H54 (cell line): ENCODE measurements around the gene KCNK1.

Source experiments
- DNase-seq: peaks from one replicate; pipeline ENCODE4 v3.0.0; 2011; ENCODE audit warnings: low spot score, mixed read lengths; ENCODE audit not compliant: insufficient read length
- FAIRE-seq: peaks from 3 replicates; lab custom pipeline; 2011; peaks lifted over from hg19 to GRCh38; lab: Jason Lieb, UNC
- POLR2A ChIP-seq: IDR thresholded peaks from 2 replicates; pipeline ENCODE4 v1.6.1; 2011; ENCODE audit warnings: low read depth, mild to moderate bottlenecking, low read length

KCNK1 gene

DNA sequence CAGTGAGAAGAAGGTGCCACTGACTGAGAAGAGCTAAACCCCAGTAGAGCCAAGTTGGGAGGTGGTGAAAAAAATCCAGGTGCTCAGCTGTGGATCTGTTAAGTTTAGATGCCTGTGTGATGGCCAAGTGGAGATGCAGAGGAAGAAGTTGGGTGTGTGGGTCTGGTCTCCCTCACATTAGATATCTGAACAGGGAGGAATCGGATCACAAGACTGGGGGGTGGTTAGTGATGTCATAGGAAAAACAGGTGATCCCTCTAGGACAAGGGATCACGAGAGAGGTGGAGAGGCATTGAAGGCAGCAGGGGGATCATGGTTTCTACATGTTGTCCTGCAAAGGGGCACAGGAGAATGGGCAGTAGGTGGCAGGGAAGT is 22.6 kb downstream of the KCNK1 start:
- DNase-seq: no peak
- no peak for TF ChIP-seq POLR2A
- no peak for FAIRE-seq

GRCh38 chr1:233638513-233638912 is 24.6 kb downstream of the KCNK1 start:
- TF ChIP-seq POLR2A: no peak
- DNase-seq: no peak

DNA sequence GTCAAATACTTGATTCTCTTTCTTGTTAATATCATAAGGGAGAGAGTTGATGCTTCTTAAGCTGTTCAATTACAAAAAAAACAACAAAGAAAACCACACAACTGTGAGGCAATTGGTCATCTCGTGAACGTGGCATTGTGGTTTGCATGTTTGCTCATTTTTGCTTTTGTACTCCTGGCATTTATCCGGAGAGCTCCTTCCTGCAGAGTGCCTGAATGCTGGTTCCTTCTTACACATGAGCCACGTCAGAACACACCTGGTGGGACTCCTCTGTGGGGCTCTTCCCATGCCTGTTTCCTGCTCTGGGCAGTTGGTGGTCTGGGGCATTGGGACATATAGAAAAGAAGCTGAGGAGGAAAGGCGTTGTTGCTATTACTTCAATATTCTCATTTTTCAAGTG is 25.7 kb downstream of the KCNK1 start:
- no peak for DNase-seq
- no peak for FAIRE-seq
- no peak for TF ChIP-seq POLR2A

More at GRCh38 chr1:233638513-233638912, 24.6 kb downstream of the KCNK1 start:
- no peak for FAIRE-seq

DNA sequence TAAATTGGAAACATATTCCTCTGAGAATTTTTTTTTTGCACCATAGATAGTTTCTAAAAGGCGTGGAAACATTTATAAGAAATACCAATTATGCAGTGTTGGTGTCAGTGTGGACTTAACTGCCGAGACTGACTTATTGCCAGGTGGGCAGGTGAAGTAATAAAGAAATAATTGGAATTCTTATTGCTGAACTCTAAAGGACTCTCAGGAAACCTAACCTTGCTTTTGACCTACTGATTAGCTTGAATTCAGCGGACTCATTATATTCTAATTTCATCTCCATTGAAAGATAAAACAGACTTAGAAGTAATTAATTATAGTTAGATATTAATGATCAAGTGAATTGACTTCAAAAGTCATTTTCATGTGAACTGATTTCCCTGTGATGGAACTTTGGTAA is 26.3 kb downstream of the KCNK1 start:
- DNase-seq: no peak
- no peak for TF ChIP-seq POLR2A
- no peak for FAIRE-seq

DNA sequence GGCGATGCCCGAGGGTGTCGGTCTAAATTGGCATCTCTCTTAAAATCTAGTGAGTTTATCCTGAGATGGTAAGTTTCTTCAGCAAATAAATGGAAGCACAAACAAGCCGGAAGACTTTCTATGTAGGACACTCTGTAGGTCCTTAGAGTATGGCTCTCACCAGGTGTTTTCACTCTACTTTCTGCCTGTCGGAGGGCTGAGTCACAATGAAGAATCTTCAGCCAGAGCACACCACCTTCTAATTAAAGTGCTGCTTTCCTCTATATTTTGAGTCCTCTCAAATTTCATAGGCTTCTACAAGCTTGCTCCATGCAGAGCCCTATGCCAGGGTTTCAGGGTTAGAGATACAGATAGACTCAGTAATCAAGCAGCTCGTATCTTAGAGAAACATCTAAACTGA is 27.1 kb downstream of the KCNK1 start:
- DNase-seq (no peak), FAIRE-seq (no peak)
- TF ChIP-seq POLR2A: no peak

- FAIRE-seq (no peak), DNase-seq (no peak)
- no peak for TF ChIP-seq POLR2A
These were observed 33.2 kb downstream of the KCNK1 start for GRCh38 chr1:233647073-233647472.

- no peak for TF ChIP-seq POLR2A
- DNase-seq (no peak), FAIRE-seq (no peak)
These were observed 33.7 kb downstream of the KCNK1 start for GRCh38 chr1:233647636-233648035.

- TF ChIP-seq POLR2A: no peak
- DNase-seq (no peak), FAIRE-seq (no peak)
These were observed 37.2 kb downstream of the KCNK1 start for GRCh38 chr1:233651061-233651460.

- DNase-seq: no peak
- no peak for TF ChIP-seq POLR2A
- no peak for FAIRE-seq
These were observed 37.8 kb downstream of the KCNK1 start for GRCh38 chr1:233651563-233652233.

- DNase-seq: no peak
- no peak for FAIRE-seq
- no peak for TF ChIP-seq POLR2A
These were observed 38.6 kb downstream of the KCNK1 start for GRCh38 chr1:233652526-233652925.

DNA sequence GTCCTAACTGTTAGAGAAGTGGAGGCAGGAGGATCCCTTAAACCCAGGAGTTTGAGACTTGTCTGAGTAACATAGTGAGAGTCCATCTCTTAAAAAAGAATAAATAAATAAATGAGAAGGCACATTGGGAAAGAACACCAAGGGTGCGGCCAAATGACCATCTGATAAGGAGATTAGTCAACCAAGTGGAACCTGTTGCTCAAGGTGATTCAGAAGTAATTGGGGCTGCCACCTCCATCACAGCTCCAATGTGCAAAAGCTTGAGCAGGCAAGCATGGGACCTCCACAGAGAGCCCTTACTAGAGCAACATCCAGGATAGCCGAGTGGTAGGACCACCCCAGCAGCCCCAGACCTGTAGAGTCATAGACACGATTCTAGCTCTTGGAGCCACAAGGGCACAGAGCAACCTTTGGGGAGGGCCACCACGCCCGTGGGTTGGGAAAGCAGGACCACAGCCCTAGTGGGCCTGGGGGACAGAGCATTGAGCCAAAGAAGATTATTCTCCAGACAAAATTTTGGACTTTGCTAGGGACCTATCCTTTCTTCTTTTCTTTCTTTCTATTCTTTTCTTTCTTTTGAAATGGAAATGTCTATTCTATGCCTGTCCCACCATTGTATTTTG is 40.9 kb downstream of the KCNK1 start:
- FAIRE-seq: no peak
- no peak for DNase-seq
- TF ChIP-seq POLR2A: no peak

DNA sequence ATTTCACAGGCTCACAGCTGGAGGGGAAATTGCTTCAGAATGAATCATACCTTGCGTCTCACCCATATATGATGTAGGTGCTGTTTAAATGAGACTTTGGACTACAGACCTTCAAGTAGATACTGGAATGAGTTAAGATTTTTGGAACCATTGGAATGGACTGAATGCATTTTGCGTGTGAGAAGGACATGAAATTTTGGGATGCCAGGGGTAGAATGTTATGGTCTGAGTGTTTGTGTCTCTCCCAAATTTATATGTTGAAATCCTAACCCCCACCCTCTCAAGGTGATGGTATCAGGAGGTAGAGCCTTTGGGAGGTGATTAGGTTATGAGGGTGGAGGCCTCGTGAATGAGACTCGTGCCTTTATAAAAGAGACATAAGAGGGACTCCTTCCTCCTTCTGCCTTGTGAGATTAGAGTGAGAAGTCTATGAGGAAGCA is 41.4 kb downstream of the KCNK1 start:
- no peak for TF ChIP-seq POLR2A
- DNase-seq (no peak), FAIRE-seq (no peak)

DNA sequence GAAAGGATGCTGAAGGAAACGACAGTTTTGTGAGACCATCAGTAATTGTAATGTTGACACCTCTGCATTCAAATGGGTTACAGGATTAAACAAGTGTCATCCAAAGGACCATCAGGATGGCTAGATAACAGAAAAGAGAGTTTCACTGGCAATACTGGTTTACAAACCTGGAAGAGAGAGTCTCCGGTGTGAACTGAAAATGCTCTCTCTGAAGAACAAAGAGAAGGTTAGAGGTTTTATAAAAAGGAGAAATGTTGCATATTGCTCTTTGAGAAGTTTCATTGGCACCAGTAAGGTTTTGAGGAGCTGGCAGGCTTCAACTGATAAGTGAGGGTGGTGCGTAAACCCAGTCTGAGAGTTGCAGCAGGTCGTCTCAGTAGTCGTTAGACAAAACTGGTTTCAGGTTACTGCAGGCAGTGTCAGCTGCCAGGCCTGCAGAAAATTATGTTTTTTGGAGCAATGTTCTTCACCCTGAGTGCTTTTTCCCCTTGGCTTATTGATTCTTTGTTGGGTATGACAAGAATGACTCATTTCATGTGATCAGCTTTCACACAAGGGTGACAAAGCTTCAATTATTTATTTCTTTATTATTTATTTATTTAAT is 42.2 kb downstream of the KCNK1 start:
- FAIRE-seq (no peak), DNase-seq (no peak)
- no peak for TF ChIP-seq POLR2A

DNA sequence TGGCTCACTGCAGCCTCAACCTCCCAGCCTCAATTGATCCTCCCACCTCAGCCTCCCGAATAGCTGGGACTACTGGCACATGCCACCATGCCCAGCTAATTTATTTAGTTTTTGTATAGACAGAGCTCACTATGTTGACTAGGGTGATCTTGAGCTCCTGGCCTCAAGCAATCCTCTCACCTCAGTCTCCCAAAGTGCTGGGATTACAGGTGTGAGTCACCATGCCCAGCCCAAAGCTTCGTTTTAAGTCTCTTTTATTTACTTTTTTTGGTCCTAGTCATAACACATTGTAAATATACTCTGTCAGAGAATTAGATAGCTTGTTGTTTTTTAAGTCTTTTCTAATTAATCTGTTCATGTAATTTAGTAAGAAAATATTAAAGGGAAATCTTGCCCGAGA is 42.8 kb downstream of the KCNK1 start:
- FAIRE-seq: no peak
- DNase-seq: no peak
- TF ChIP-seq POLR2A: no peak

GRCh38 chr1:233657466-233657865 is 43.6 kb downstream of the KCNK1 start:
- DNase-seq (no peak), FAIRE-seq (no peak)
- TF ChIP-seq POLR2A: no peak
